ENCODE measurements around the gene USH1G.
"Not testable (repeated sequence)": the region's sequence is repeated elsewhere in the genome, so short reads cannot be mapped to it uniquely, and the experiment has no call there.

The USH1G gene

GRCh38 chr17:74925242-74925641, 2.2 kb upstream of the USH1G start:
- no peak for DNase-seq

- DNase-seq: peak; percentile 71
Observed at GRCh38 chr17:74924250-74924948, 1.3 kb upstream of the USH1G start, which contains the start of gene OTOP2. TSS of gene OTOP2 (plus strand) at chr17:74924273. CDS start at chr17:74924633, 360 bp downstream.

- DNase-seq: peak; percentile 28
Observed at GRCh38 chr17:74923538-74924249, 639 bp upstream of the USH1G start.

- no peak for DNase-seq
Observed at GRCh38 chr17:74922172-74922571, 883 bp downstream of the USH1G start.

GRCh38 chr17:74921769-74922168, 1.3 kb downstream of the USH1G start:
- DNase-seq: no peak

GRCh38 chr17:74921026-74921681, 1.9 kb downstream of the USH1G start:
- DNase-seq: no peak

- DNase-seq: no peak
Observed at GRCh38 chr17:74920642-74921025, 2.4 kb downstream of the USH1G start.

GRCh38 chr17:74920306-74920620, 2.8 kb downstream of the USH1G start:
- DNase-seq: no peak

- DNase-seq: no peak
Observed at GRCh38 chr17:74919440-74920305, 3.4 kb downstream of the USH1G start.

- DNase-seq: peak; percentile 15
Observed at GRCh38 chr17:74918906-74919305, 4.1 kb downstream of the USH1G start.

- peak; percentile 61 for DNase-seq
Observed at GRCh38 chr17:74917430-74917829, 5.6 kb downstream of the USH1G start.

GRCh38 chr17:74916851-74917199, 6.2 kb downstream of the USH1G start:
- no peak for DNase-seq

GRCh38 chr17:74916136-74916850, 6.8 kb downstream of the USH1G start:
- no peak for DNase-seq

- DNase-seq: not testable (repeated sequence)
Observed at GRCh38 chr17:74911423-74911822, 11.6 kb downstream of the USH1G start.

GRCh38 chr17:74909097-74909496, 14.0 kb downstream of the USH1G start:
- DNase-seq: not testable (repeated sequence)

GRCh38 chr17:74907012-74907411, 16.0 kb downstream of the USH1G start:
- DNase-seq: no peak

GRCh38 chr17:74906214-74906793, 16.8 kb downstream of the USH1G start:
- DNase-seq: not testable (repeated sequence)

GRCh38 chr17:74904687-74905409, 18.2 kb downstream of the USH1G start:
- no peak for DNase-seq

- DNase-seq: no peak
Observed at GRCh38 chr17:74903671-74904070, 19.4 kb downstream of the USH1G start.

- no peak for DNase-seq
Observed at GRCh38 chr17:74903034-74903433, 20.0 kb downstream of the USH1G start.
